Tibial nerve (tissue), 4 donors: ENCODE results near the gene GMCL1.

ENCODE experiments used
- CTCF ChIP-seq, 5 experiments: fragments of 200-600 bp in 3 of 5; fragments of 450-650 bp in 2 of 5; sonication (generic) in 3 of 5; IDR thresholded peaks; one replicate each; pipeline ENCODE4 v1.5.1; 2016 to 2019; ENCODE audit warnings: antibody characterized with exemption in 5 of 5, mild to moderate bottlenecking in 3 of 5, moderate library complexity in 2 of 5
- EP300 ChIP-seq, 2 donors: sonication (generic); formaldehyde crosslinking; IDR thresholded peaks; one replicate each; pipeline ENCODE4 v1.6.1; 2017; ENCODE audit warnings: antibody characterized with exemption in 2 of 2, mild to moderate bottlenecking in 1 of 2
- POLR2A ChIP-seq, 2 donors: fragments of 450-650 bp; IDR thresholded peaks; one replicate each; pipeline ENCODE4 v1.6.1; 2017; ENCODE audit warnings: antibody characterized with exemption in 2 of 2, mild to moderate bottlenecking in 2 of 2, moderate library complexity in 2 of 2

GRCh38 chr2:69889302-69889701 is 59.8 kb downstream of the GMCL1 start:
- TF ChIP-seq CTCF (IDR thresholded peaks at IDR 0.05) (no peak), POLR2A (IDR thresholded peaks at IDR 0.05) (no peak), EP300 (IDR thresholded peaks at IDR 0.05) (no peak)
